C4-2B (cell line): ENCODE measurements around the gene CDK18.

Experiments
- CTCF ChIP-seq: fragments of 450-650 bp; conservative IDR thresholded peaks from 2 replicates; pipeline ENCODE4 v1.5.1; 2017; ENCODE audit warnings: mild to moderate bottlenecking
- ZFX ChIP-seq: fragments of 450-650 bp; IDR thresholded peaks from 2 replicates; pipeline ENCODE4 v1.6.1; 2017

- no peak for TF ChIP-seq CTCF
- TF ChIP-seq ZFX: no peak
Observed at GRCh38 chr1:205510951-205511330, 6.5 kb downstream of the CDK18 start.
